Activated CD8-positive, alpha-beta T cell treated with anti-CD3 and anti-CD28 coated beads, Interleukin-2, amount 10 ng/mL, durations not matched to agents 7 days and 5 days (primary cell): ENCODE data around the gene USP44. TPM values are rescaled to one million over a fixed set of nuclear protein-coding genes. Genes with fewer than 3 reads are reported as not detected.

ENCODE experiments used
- ATAC-seq: fragments of 150-1000 bp; cut with Tn5 transposase; one replicate; pipeline ENCODE4 v1.10.0; 2021; ENCODE audit warnings: moderate library complexity
- CTCF ChIA-PET: fragments of 350-600 bp; sonication (Branson Sonifier 250); formaldehyde crosslinking; loops from one replicate; lab custom pipeline; 2021; ENCODE audit warnings: antibody characterized with exemption; lab: Charles Lee
- POLR2A ChIA-PET: fragments of 350-600 bp; sonication (Branson Sonifier 250); formaldehyde crosslinking; loops from one replicate; lab custom pipeline; 2021; ENCODE audit warnings: antibody characterized with exemption; lab: Charles Lee
- DNase-seq: peaks from one replicate; pipeline ENCODE4 v3.0.0-alpha.2; 2020
- H3K27ac Mint-ChIP-seq: one replicate; pipeline ENCODE4 v1.8.0; 2021; ENCODE audit warnings: mild to moderate bottlenecking, mixed read lengths
- H3K27me3 Mint-ChIP-seq: one replicate; pipeline ENCODE4 v1.8.0; 2021; ENCODE audit warnings: low read depth, mixed read lengths
- H3K36me3 Mint-ChIP-seq: one replicate; pipeline ENCODE4 v1.8.0; 2021; ENCODE audit warnings: low read depth, mixed read lengths
- H3K4me1 Mint-ChIP-seq: one replicate; pipeline ENCODE4 v1.8.0; 2021; ENCODE audit warnings: low read depth, mixed read lengths
- H3K4me3 Mint-ChIP-seq: one replicate; pipeline ENCODE4 v1.8.0; 2021; ENCODE audit warnings: mild to moderate bottlenecking, mixed read lengths
- H3K9me3 Mint-ChIP-seq: one replicate; pipeline ENCODE4 v1.8.0; 2022; ENCODE audit warnings: mixed read lengths; ENCODE audit not compliant: insufficient read depth
- total RNA-seq, 2 experiments: library from RNA; stranded (reverse); gene quantifications; one replicate each; pipeline ENCODE4 v1.2.3, GENCODE V29; 2021

The USP44 gene
- 10 to 100 TPM; 17.1 to 18.9 TPM for total RNA-seq

GRCh38 chr12:95551305-95551704 is at the start of gene USP44:
Gene USP44 (minus strand): TSS chr12:95551476. CDS start chr12:95534256, 17,220 bp downstream.
- H3K27me3 Mint-ChIP-seq: peaks cover 7% of the 10 kb centered on the region
- peak within 1 kb of the TSS; percentile 94 for H3K27ac Mint-ChIP-seq
- ChIA-PET CTCF (interaction anchor here (0.9 to 1.0 kb wide), 2 partner anchors 15 to 17 kb away, joined by 4 to 6 read pairs; no protein-coding TSS in a partner anchor), POLR2A (interaction anchor here (1.0 kb wide), 2 partner anchors 20 to 78 kb away, joined by 3 to 4 read pairs; partner anchors contain the start of gene METAP2)
- DNase-seq: peak; percentile 55
- H3K36me3 Mint-ChIP-seq: peaks cover 15% of the 10 kb centered on the region
- peaks cover 65% of the 10 kb centered on the region for H3K4me1 Mint-ChIP-seq
- ATAC-seq: peak; percentile 10
- H3K9me3 Mint-ChIP-seq: no peaks in the 10 kb centered on the region
- H3K4me3 Mint-ChIP-seq: peak within 1 kb of the TSS; percentile 83

GRCh38 chr12:95600567-95600966 is 49.3 kb upstream of the USP44 start:
- H3K27me3 Mint-ChIP-seq: peaks cover 2% of the 10 kb centered on the region
- H3K9me3 Mint-ChIP-seq: no peaks in the 10 kb centered on the region
- no peak overlapping the region for H3K4me3 Mint-ChIP-seq
- H3K36me3 Mint-ChIP-seq: no peaks in the 10 kb centered on the region
- CTCF ChIA-PET: no interaction called here
- DNase-seq (no peak), ATAC-seq (no peak)
- H3K27ac Mint-ChIP-seq: no peak overlapping the region
- H3K4me1 Mint-ChIP-seq: no peaks in the 10 kb centered on the region
- POLR2A ChIA-PET: no interaction called here

DNA sequence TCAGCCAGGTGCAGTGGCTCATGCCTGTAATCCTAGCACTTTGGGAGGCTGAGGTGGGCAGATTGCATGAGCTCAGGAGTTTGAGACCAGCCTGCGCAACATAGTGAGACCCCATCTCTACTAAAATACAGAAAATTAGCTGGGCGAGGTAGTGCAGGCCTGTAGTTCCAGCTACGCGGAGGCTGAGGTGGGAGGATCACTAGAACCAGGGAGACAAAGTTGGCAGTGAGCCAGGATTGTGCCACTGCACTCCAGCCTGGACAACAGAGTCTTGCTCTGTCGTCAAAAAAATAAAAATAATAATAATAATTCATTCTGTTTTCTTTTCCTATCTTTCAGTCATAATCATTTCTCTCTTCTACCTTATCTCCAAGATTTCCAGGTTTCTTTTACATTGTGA is 48.6 kb upstream of the USP44 start:
- ChIA-PET POLR2A (no interaction called here), CTCF (no interaction called here)
- no peak for ATAC-seq
- H3K27ac Mint-ChIP-seq: no peak overlapping the region
- no peak overlapping the region for H3K4me3 Mint-ChIP-seq
- no peaks in the 10 kb centered on the region for H3K36me3 Mint-ChIP-seq
- DNase-seq: no peak
- no peaks in the 10 kb centered on the region for H3K4me1 Mint-ChIP-seq
- no peaks in the 10 kb centered on the region for H3K9me3 Mint-ChIP-seq
- peaks cover 2% of the 10 kb centered on the region for H3K27me3 Mint-ChIP-seq

GRCh38 chr12:95594136-95594535 is 42.9 kb upstream of the USP44 start:
- H3K4me3 Mint-ChIP-seq: no peak overlapping the region
- ChIA-PET CTCF (no interaction called here), POLR2A (no interaction called here)
- ATAC-seq (no peak), DNase-seq (no peak)
- no peaks in the 10 kb centered on the region for H3K4me1 Mint-ChIP-seq
- H3K9me3 Mint-ChIP-seq: no peaks in the 10 kb centered on the region
- no peaks in the 10 kb centered on the region for H3K36me3 Mint-ChIP-seq
- no peaks in the 10 kb centered on the region for H3K27me3 Mint-ChIP-seq
- H3K27ac Mint-ChIP-seq: no peak overlapping the region

- ATAC-seq (no peak), DNase-seq (no peak)
- Mint-ChIP-seq H3K9me3 (no peaks in the 10 kb centered on the region), H3K27ac (no peak overlapping the region), H3K36me3 (no peaks in the 10 kb centered on the region), H3K27me3 (no peaks in the 10 kb centered on the region), H3K4me3 (no peak overlapping the region), H3K4me1 (no peaks in the 10 kb centered on the region)
- ChIA-PET CTCF (no interaction called here), POLR2A (no interaction called here)
Measured at GRCh38 chr12:95593266-95593871, 42.1 kb upstream of the USP44 start.

GRCh38 chr12:95591731-95592130 is 40.5 kb upstream of the USP44 start:
- no peak for ATAC-seq
- no peak for DNase-seq
- ChIA-PET CTCF (no interaction called here), POLR2A (no interaction called here)
- Mint-ChIP-seq H3K27ac (no peak overlapping the region), H3K27me3 (peaks cover 3% of the 10 kb centered on the region), H3K9me3 (no peaks in the 10 kb centered on the region), H3K4me1 (no peaks in the 10 kb centered on the region), H3K36me3 (no peaks in the 10 kb centered on the region), H3K4me3 (no peak overlapping the region)

DNA sequence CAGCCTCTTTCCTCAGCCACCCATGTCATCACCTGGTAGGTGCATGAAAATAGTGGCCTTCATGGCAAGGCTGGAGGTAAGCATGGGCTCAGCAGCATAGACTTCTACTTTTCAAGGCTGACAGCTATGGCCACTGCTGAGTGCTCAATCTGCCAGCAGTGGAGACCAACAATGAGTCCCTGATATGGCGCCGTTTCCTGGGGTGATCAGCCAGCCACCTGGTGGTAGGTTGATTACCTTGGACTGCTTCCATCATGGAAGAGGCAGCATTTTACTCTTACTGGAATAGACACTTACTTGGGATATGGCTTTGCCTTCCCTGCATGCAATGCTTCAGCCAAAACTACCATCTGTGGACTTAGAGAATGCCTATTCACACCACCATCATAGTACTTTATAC is 39.5 kb upstream of the USP44 start:
- POLR2A ChIA-PET: no interaction called here
- H3K9me3 Mint-ChIP-seq: no peaks in the 10 kb centered on the region

DNA sequence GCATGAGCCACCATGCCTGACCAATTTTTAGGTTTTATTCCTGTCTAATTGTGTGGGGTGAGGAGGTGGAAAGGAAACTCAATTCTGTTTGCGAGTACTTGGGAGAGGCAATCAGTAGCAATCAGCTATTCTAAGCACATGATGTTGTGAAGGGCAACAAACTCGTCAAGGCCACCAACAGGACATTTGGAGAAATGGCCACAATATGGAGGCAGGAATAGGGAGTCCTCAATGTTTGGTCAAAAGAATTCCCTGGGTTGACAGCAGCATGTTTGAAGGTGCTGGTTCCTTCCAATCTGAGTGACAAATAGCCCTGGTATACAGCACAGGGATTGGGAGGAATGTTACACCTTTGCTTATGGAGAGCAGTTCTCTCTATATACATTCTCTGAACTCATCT is 32.7 kb upstream of the USP44 start:
- Mint-ChIP-seq H3K9me3 (no peaks in the 10 kb centered on the region), H3K27ac (no peak overlapping the region), H3K36me3 (no peaks in the 10 kb centered on the region), H3K4me1 (no peaks in the 10 kb centered on the region), H3K4me3 (no peak overlapping the region), H3K27me3 (peaks cover 5% of the 10 kb centered on the region)
- no peak for ATAC-seq
- no peak for DNase-seq
- ChIA-PET POLR2A (interaction anchor here (0.6 kb wide), 1 partner anchor 1136 kb away, joined by 4 read pairs; no protein-coding TSS in a partner anchor), CTCF (no interaction called here)

More for the DNA sequence above, 39.5 kb upstream of the USP44 start:
- DNase-seq (no peak), ATAC-seq (no peak)
- H3K4me3 Mint-ChIP-seq: no peak overlapping the region
- H3K27ac Mint-ChIP-seq: no peak overlapping the region
- no peaks in the 10 kb centered on the region for H3K36me3 Mint-ChIP-seq
- peaks cover 3% of the 10 kb centered on the region for H3K27me3 Mint-ChIP-seq
- CTCF ChIA-PET: no interaction called here
- H3K4me1 Mint-ChIP-seq: no peaks in the 10 kb centered on the region

- CTCF ChIA-PET: interaction anchor here (0.7 kb wide), 1 partner anchor 48 kb away, joined by 4 read pairs; no protein-coding TSS in a partner anchor
- Mint-ChIP-seq H3K36me3 (no peaks in the 10 kb centered on the region), H3K9me3 (no peaks in the 10 kb centered on the region), H3K27me3 (peaks cover 3% of the 10 kb centered on the region), H3K4me1 (no peaks in the 10 kb centered on the region), H3K27ac (no peak overlapping the region), H3K4me3 (no peak overlapping the region)
- ATAC-seq (no peak), DNase-seq (no peak)
- POLR2A ChIA-PET: interaction anchor here (0.5 kb wide), 1 partner anchor 540 kb away, joined by 3 read pairs; no protein-coding TSS in a partner anchor
Measured at GRCh38 chr12:95582230-95583058, 31.2 kb upstream of the USP44 start.

DNA sequence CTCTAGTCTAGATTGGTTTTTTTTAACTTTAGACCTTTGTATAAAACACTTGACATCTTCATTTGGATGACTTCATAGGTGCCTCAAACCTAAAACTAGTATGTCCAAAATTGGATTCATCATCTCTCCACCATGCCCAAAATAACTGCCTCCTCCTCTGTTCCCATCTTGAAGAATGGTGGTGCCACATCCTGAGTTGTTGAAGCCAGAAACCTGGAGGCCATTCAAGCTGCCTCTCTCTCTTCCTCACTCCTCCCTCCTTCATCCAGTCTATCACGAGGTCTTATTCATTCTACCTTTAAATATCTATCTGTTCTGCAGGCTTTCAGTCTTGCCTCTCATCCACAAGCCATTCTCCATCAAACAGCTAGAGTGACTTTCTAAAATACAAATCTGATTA is 26.5 kb upstream of the USP44 start:
- Mint-ChIP-seq H3K36me3 (no peaks in the 10 kb centered on the region), H3K4me3 (no peak overlapping the region), H3K27me3 (peaks cover 2% of the 10 kb centered on the region), H3K4me1 (peaks cover 10% of the 10 kb centered on the region), H3K9me3 (no peaks in the 10 kb centered on the region), H3K27ac (no peak overlapping the region)
- DNase-seq (no peak), ATAC-seq (no peak)
- POLR2A ChIA-PET: no interaction called here
- CTCF ChIA-PET: no interaction called here

DNA sequence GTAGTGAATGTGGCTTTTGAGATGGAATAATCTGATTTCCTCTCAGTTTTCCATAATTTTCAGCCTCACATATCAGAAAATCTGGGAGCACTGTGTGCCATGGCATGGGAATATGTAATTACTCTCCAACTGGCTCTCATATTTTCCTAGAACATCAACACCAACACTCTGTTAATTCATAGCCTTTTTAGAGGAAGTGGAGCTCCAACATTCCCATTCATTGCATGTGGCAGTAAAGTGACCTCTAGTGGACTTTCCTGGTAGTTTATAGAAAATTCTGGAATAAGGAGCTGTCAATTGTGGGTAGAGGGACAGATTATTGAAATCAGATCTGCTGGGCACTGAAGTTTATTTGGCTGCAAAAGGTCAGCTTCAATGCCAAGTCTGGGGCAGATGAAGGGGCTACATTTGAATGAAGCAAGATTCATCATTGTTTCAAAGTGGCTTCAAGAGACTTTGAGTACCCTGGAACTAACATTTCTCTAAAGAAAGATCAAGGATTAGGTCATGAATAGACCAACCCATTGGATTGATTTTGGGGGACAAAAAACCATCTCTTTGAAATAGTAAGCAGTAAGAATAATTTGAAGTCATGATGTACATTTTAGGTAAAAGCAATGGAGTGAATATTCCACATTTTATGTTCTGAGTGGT is 23.6 kb upstream of the USP44 start:
- Mint-ChIP-seq H3K36me3 (no peaks in the 10 kb centered on the region), H3K27me3 (peaks cover 2% of the 10 kb centered on the region), H3K27ac (no peak overlapping the region), H3K4me1 (peaks cover 21% of the 10 kb centered on the region), H3K4me3 (no peak overlapping the region), H3K9me3 (no peaks in the 10 kb centered on the region)
- ATAC-seq: no peak
- CTCF ChIA-PET: interaction anchor here (1.1 to 1.3 kb wide), 3 partner anchors 13 to 41 kb away, joined by 3 read pairs; no protein-coding TSS in a partner anchor
- no peak for DNase-seq
- POLR2A ChIA-PET: no interaction called here
